ENCODE measurements around the gene PDE8A.

PDE8A gene

GRCh38 chr15:85062560-85062959 lies 80.9 kb downstream of the PDE8A start:
- no peak overlapping the region for H3K27ac ChIP-seq (ENCODE audit: low read depth, low read length)
- H3K4me3 ChIP-seq (ENCODE audit: low read depth, low read length), result no peak overlapping the region
- no peak overlapping the region for H3K9ac ChIP-seq (ENCODE audit: low read depth, low read length)
- no peaks in the 10 kb centered on the region for H3K4me1 ChIP-seq (ENCODE audit: control insufficient read depth, insufficient read depth, low read length)
- no peaks in the 10 kb centered on the region; the same call in 1 of the 2 replicates for H3K9me3 ChIP-seq (ENCODE audit: control insufficient read depth, insufficient read depth, low read length)
- no peaks in the 10 kb centered on the region for H3K36me3 ChIP-seq (ENCODE audit: control insufficient read depth, insufficient read depth, low read length)
- no peaks in the 10 kb centered on the region for H3K27me3 ChIP-seq (ENCODE audit: control insufficient read depth, insufficient read depth, low read length)

- Histone ChIP-seq H3K27me3 (ENCODE audit: control insufficient read depth, insufficient read depth, low read length) (no peaks in the 10 kb centered on the region), H3K9ac (ENCODE audit: low read depth, low read length) (no peak overlapping the region), H3K9me3 (ENCODE audit: control insufficient read depth, insufficient read depth, low read length) (no peaks in the 10 kb centered on the region; the same call in 1 of the 2 replicates), H3K36me3 (ENCODE audit: control insufficient read depth, insufficient read depth, low read length) (no peaks in the 10 kb centered on the region), H3K4me3 (ENCODE audit: low read depth, low read length) (no peak overlapping the region), H3K4me1 (ENCODE audit: control insufficient read depth, insufficient read depth, low read length) (no peaks in the 10 kb centered on the region), H3K27ac (ENCODE audit: low read depth, low read length) (no peak overlapping the region)
Measured at GRCh38 chr15:85063088-85063487, 81.4 kb downstream of the PDE8A start.

- no peaks in the 10 kb centered on the region for H3K36me3 ChIP-seq (ENCODE audit: control insufficient read depth, insufficient read depth, low read length)
- H3K4me3 ChIP-seq (ENCODE audit: low read depth, low read length), result no peak overlapping the region
- no peaks in the 10 kb centered on the region for H3K4me1 ChIP-seq (ENCODE audit: control insufficient read depth, insufficient read depth, low read length)
- H3K27me3 ChIP-seq (ENCODE audit: control insufficient read depth, insufficient read depth, low read length), result no peaks in the 10 kb centered on the region
- no peak overlapping the region for H3K9ac ChIP-seq (ENCODE audit: low read depth, low read length)
- no peak overlapping the region for H3K27ac ChIP-seq (ENCODE audit: low read depth, low read length)
- H3K9me3 ChIP-seq (ENCODE audit: control insufficient read depth, insufficient read depth, low read length), result no peaks in the 10 kb centered on the region; the same call in 1 of the 2 replicates
Measured at GRCh38 chr15:85063522-85064079, 81.9 kb downstream of the PDE8A start.

GRCh38 chr15:85064710-85065109 lies 83.1 kb downstream of the PDE8A start:
- Histone ChIP-seq H3K27me3 (ENCODE audit: control insufficient read depth, insufficient read depth, low read length) (no peaks in the 10 kb centered on the region), H3K9ac (ENCODE audit: low read depth, low read length) (no peak overlapping the region), H3K27ac (ENCODE audit: low read depth, low read length) (no peak overlapping the region), H3K4me3 (ENCODE audit: low read depth, low read length) (no peak overlapping the region), H3K9me3 (ENCODE audit: control insufficient read depth, insufficient read depth, low read length) (no peaks in the 10 kb centered on the region; the same call in 1 of the 2 replicates), H3K4me1 (ENCODE audit: control insufficient read depth, insufficient read depth, low read length) (no peaks in the 10 kb centered on the region), H3K36me3 (ENCODE audit: control insufficient read depth, insufficient read depth, low read length) (no peaks in the 10 kb centered on the region)

- H3K9ac ChIP-seq (ENCODE audit: low read depth, low read length), result no peak overlapping the region
- H3K36me3 ChIP-seq (ENCODE audit: control insufficient read depth, insufficient read depth, low read length), result no peaks in the 10 kb centered on the region
Measured at GRCh38 chr15:85071061-85071460, 89.4 kb downstream of the PDE8A start.

GRCh38 chr15:85071504-85071903 lies 89.8 kb downstream of the PDE8A start:
- Histone ChIP-seq H3K9me3 (ENCODE audit: control insufficient read depth, insufficient read depth, low read length) (no peaks in the 10 kb centered on the region), H3K27me3 (ENCODE audit: control insufficient read depth, insufficient read depth, low read length) (no peaks in the 10 kb centered on the region), H3K27ac (ENCODE audit: low read depth, low read length) (no peak overlapping the region), H3K36me3 (ENCODE audit: control insufficient read depth, insufficient read depth, low read length) (no peaks in the 10 kb centered on the region), H3K4me1 (ENCODE audit: control insufficient read depth, insufficient read depth, low read length) (no peaks in the 10 kb centered on the region), H3K4me3 (ENCODE audit: low read depth, low read length) (no peak overlapping the region), H3K9ac (ENCODE audit: low read depth, low read length) (no peak overlapping the region)

More at GRCh38 chr15:85071061-85071460, 89.4 kb downstream of the PDE8A start:
- no peaks in the 10 kb centered on the region for H3K9me3 ChIP-seq (ENCODE audit: control insufficient read depth, insufficient read depth, low read length)
- H3K4me3 ChIP-seq (ENCODE audit: low read depth, low read length), result no peak overlapping the region
- H3K4me1 ChIP-seq (ENCODE audit: control insufficient read depth, insufficient read depth, low read length), result no peaks in the 10 kb centered on the region
- no peaks in the 10 kb centered on the region for H3K27me3 ChIP-seq (ENCODE audit: control insufficient read depth, insufficient read depth, low read length)
- no peak overlapping the region for H3K27ac ChIP-seq (ENCODE audit: low read depth, low read length)

GRCh38 chr15:85072917-85073316 lies 91.3 kb downstream of the PDE8A start:
- H3K4me3 ChIP-seq (ENCODE audit: low read depth, low read length), result no peak overlapping the region
- no peaks in the 10 kb centered on the region for H3K27me3 ChIP-seq (ENCODE audit: control insufficient read depth, insufficient read depth, low read length)
- no peaks in the 10 kb centered on the region for H3K4me1 ChIP-seq (ENCODE audit: control insufficient read depth, insufficient read depth, low read length)
- H3K9me3 ChIP-seq (ENCODE audit: control insufficient read depth, insufficient read depth, low read length), result no peaks in the 10 kb centered on the region
- H3K27ac ChIP-seq (ENCODE audit: low read depth, low read length), result no peak overlapping the region
- no peak overlapping the region for H3K9ac ChIP-seq (ENCODE audit: low read depth, low read length)
- no peaks in the 10 kb centered on the region for H3K36me3 ChIP-seq (ENCODE audit: control insufficient read depth, insufficient read depth, low read length)

GRCh38 chr15:85073556-85074194 lies 92.0 kb downstream of the PDE8A start:
- no peaks in the 10 kb centered on the region for H3K9me3 ChIP-seq (ENCODE audit: control insufficient read depth, insufficient read depth, low read length)
- H3K4me1 ChIP-seq (ENCODE audit: control insufficient read depth, insufficient read depth, low read length), result no peaks in the 10 kb centered on the region
- no peaks in the 10 kb centered on the region for H3K36me3 ChIP-seq (ENCODE audit: control insufficient read depth, insufficient read depth, low read length)
- H3K27ac ChIP-seq (ENCODE audit: low read depth, low read length), result no peak overlapping the region
- H3K9ac ChIP-seq (ENCODE audit: low read depth, low read length), result no peak overlapping the region
- H3K4me3 ChIP-seq (ENCODE audit: low read depth, low read length), result no peak overlapping the region
- H3K27me3 ChIP-seq (ENCODE audit: control insufficient read depth, insufficient read depth, low read length), result no peaks in the 10 kb centered on the region

GRCh38 chr15:85086855-85087254 lies 105.2 kb downstream of the PDE8A start:
- Histone ChIP-seq H3K27ac (ENCODE audit: low read depth, low read length) (no peak overlapping the region), H3K9me3 (ENCODE audit: control insufficient read depth, insufficient read depth, low read length) (no peaks in the 10 kb centered on the region), H3K36me3 (ENCODE audit: control insufficient read depth, insufficient read depth, low read length) (no peaks in the 10 kb centered on the region), H3K4me1 (ENCODE audit: control insufficient read depth, insufficient read depth, low read length) (no peaks in the 10 kb centered on the region), H3K4me3 (ENCODE audit: low read depth, low read length) (no peak overlapping the region), H3K27me3 (ENCODE audit: control insufficient read depth, insufficient read depth, low read length) (no peaks in the 10 kb centered on the region), H3K9ac (ENCODE audit: low read depth, low read length) (no peak overlapping the region)

- Histone ChIP-seq H3K27ac (ENCODE audit: low read depth, low read length) (no peak overlapping the region), H3K27me3 (ENCODE audit: control insufficient read depth, insufficient read depth, low read length) (no peaks in the 10 kb centered on the region), H3K4me1 (ENCODE audit: control insufficient read depth, insufficient read depth, low read length) (no peaks in the 10 kb centered on the region), H3K9me3 (ENCODE audit: control insufficient read depth, insufficient read depth, low read length) (no peaks in the 10 kb centered on the region), H3K36me3 (ENCODE audit: control insufficient read depth, insufficient read depth, low read length) (no peaks in the 10 kb centered on the region), H3K4me3 (ENCODE audit: low read depth, low read length) (no peak overlapping the region), H3K9ac (ENCODE audit: low read depth, low read length) (no peak overlapping the region)
Measured at GRCh38 chr15:85088300-85088699, 106.6 kb downstream of the PDE8A start.

GRCh38 chr15:85089929-85090597 lies 108.4 kb downstream of the PDE8A start:
- H3K36me3 ChIP-seq (ENCODE audit: control insufficient read depth, insufficient read depth, low read length), result no peaks in the 10 kb centered on the region
- H3K4me1 ChIP-seq (ENCODE audit: control insufficient read depth, insufficient read depth, low read length), result no peaks in the 10 kb centered on the region
- H3K27me3 ChIP-seq (ENCODE audit: control insufficient read depth, insufficient read depth, low read length), result no peaks in the 10 kb centered on the region
- H3K4me3 ChIP-seq (ENCODE audit: low read depth, low read length), result no peak overlapping the region
- no peak overlapping the region for H3K9ac ChIP-seq (ENCODE audit: low read depth, low read length)
- no peak overlapping the region for H3K27ac ChIP-seq (ENCODE audit: low read depth, low read length)
- no peaks in the 10 kb centered on the region for H3K9me3 ChIP-seq (ENCODE audit: control insufficient read depth, insufficient read depth, low read length)

All from HUES48 (cell line).